ENCODE measurements around the gene GPHN. TPM values are rescaled to one million over a fixed set of nuclear protein-coding genes. Genes with fewer than 3 reads are reported as not detected.
A peak's percentile ranks its signal among the peaks of the same experiment; 100 is the strongest.

Gene GPHN
- total RNA-seq, 1 experiment from 2014 or later, result 18.1 TPM

- no peak for TF ChIP-seq AR (CRISPR knock-in tag; IDR thresholded peaks at IDR 0.05)
Observed at GRCh38 chr14:66603945-66604344, 96.0 kb downstream of the GPHN start (continued).

GRCh38 chr14:66606826-66607225 lies 98.9 kb downstream of the GPHN start:
- POLR2A ChIA-PET, result no interaction called here
- ATAC-seq, result no peak
- peaks cover 32% of the 10 kb centered on the region for H3K9me3 Mint-ChIP-seq
- no peak for TF ChIP-seq ETV6 (CRISPR knock-in tag; IDR thresholded peaks at IDR 0.05)
- no peak for TF ChIP-seq ESRRA (CRISPR knock-in tag; IDR thresholded peaks at IDR 0.05; ENCODE audit: borderline replicate concordance)
- no peak for TF ChIP-seq NFATC4 (CRISPR knock-in tag; IDR thresholded peaks at IDR 0.05)
- no peak for TF ChIP-seq MYBL2 (CRISPR knock-in tag; IDR thresholded peaks at IDR 0.05)
- no peak for TF ChIP-seq USF2 (CRISPR knock-in tag; IDR thresholded peaks at IDR 0.05)
- TF ChIP-seq ZNF396 (CRISPR knock-in tag; IDR thresholded peaks at IDR 0.05; ENCODE audit: borderline replicate concordance), result no peak
- H3K27ac Mint-ChIP-seq, result no peak overlapping the region
- DNase-seq (ENCODE audit: low spot score), result no peak
- H3K36me3 Mint-ChIP-seq, result peaks cover 4% of the 10 kb centered on the region
- H3K4me3 Mint-ChIP-seq, result no peak overlapping the region
- no peaks in the 10 kb centered on the region for H3K4me1 Mint-ChIP-seq
- H3K27me3 Mint-ChIP-seq (ENCODE audit: low read depth), result no peaks in the 10 kb centered on the region
- CTCF ChIA-PET, result no interaction called here

- DNase-seq (ENCODE audit: low spot score), result no peak
- Mint-ChIP-seq H3K36me3 (peaks cover 8% of the 10 kb centered on the region), H3K27me3 (ENCODE audit: low read depth) (no peaks in the 10 kb centered on the region), H3K27ac (peak overlapping the region; percentile 28; the same call in 1 of the 2 replicates), H3K4me1 (no peaks in the 10 kb centered on the region), H3K4me3 (no peak overlapping the region), H3K9me3 (peaks cover 33% of the 10 kb centered on the region)
- ChIA-PET CTCF (interaction anchor here (1.0 kb wide), 1 partner anchor 14 kb away, joined by 5 read pairs; no protein-coding TSS in a partner anchor), POLR2A (interaction anchor here (0.6 kb wide), 1 partner anchor 40 kb away, joined by 3 read pairs; no protein-coding TSS in a partner anchor)
- peak; percentile 99 for ATAC-seq
- TF ChIP-seq USF1 (CRISPR knock-in tag; IDR thresholded peaks at IDR 0.05) (no peak), CTCF (IDR thresholded peaks at IDR 0.05) (peak; percentile 47)
Observed at GRCh38 chr14:66610154-66610563, 102.2 kb downstream of the GPHN start.

GRCh38 chr14:66613344-66613743 lies 105.4 kb downstream of the GPHN start:
- POLR2A ChIA-PET, result no interaction called here
- ATAC-seq, result no peak

More at GRCh38 chr14:66613344-66613743, 105.4 kb downstream of the GPHN start:
- H3K27ac Mint-ChIP-seq, result no peak overlapping the region
- no peaks in the 10 kb centered on the region for H3K4me1 Mint-ChIP-seq
- peaks cover 50% of the 10 kb centered on the region for H3K9me3 Mint-ChIP-seq
- no peaks in the 10 kb centered on the region for H3K27me3 Mint-ChIP-seq (ENCODE audit: low read depth)
- TF ChIP-seq OVOL2 (CRISPR knock-in tag; IDR thresholded peaks at IDR 0.05; ENCODE audit: borderline replicate concordance), result no peak
- TF ChIP-seq IRF2 (CRISPR knock-in tag; IDR thresholded peaks at IDR 0.05; ENCODE audit: borderline replicate concordance, low read depth), result no peak
- no peak for TF ChIP-seq TP53 (CRISPR knock-in tag; IDR thresholded peaks at IDR 0.05)
- TF ChIP-seq ZBTB43 (CRISPR knock-in tag; IDR thresholded peaks at IDR 0.05), result no peak
- no peak for TF ChIP-seq ZNF281 (CRISPR knock-in tag; IDR thresholded peaks at IDR 0.05)
- TF ChIP-seq CREM (CRISPR knock-in tag; IDR thresholded peaks at IDR 0.05), result no peak
- TF ChIP-seq ZNF396 (CRISPR knock-in tag; IDR thresholded peaks at IDR 0.05; ENCODE audit: borderline replicate concordance), result no peak
- no peak for TF ChIP-seq CDX4 (CRISPR knock-in tag; IDR thresholded peaks at IDR 0.05; ENCODE audit: borderline replicate concordance)
- H3K4me3 Mint-ChIP-seq, result no peak overlapping the region
- peaks cover 28% of the 10 kb centered on the region for H3K36me3 Mint-ChIP-seq
- CTCF ChIA-PET, result no interaction called here
- DNase-seq (ENCODE audit: low spot score), result no peak
